ENCODE results near the gene GRHL1.

Gene GRHL1

GRCh38 chr2:9985531-9986328 is 34.2 kb downstream of the GRHL1 start:
- no peak overlapping the region for H3K27ac ChIP-seq (ENCODE audit: extremely low read depth, low read depth, low read length)
- H3K4me3 ChIP-seq (ENCODE audit: low read depth, low read length) = no peak overlapping the region
- CTCF ChIA-PET = interaction anchor here (0.6 to 5.3 kb wide), 12 partner anchors 8 to 1463 kb away, joined by 3 to 66 read pairs (median 4); no protein-coding TSS in a partner anchor
- POLR2A ChIA-PET = no interaction called here
- no peaks in the 10 kb centered on the region for H3K9me3 ChIP-seq (ENCODE audit: control insufficient read depth, insufficient read depth, low read depth, low read length)
- H3K36me3 ChIP-seq (ENCODE audit: control insufficient read depth in 2 of 2, insufficient read depth in 1 of 2, low read length in 2 of 2) = peaks cover 9 to 25% of the 10 kb centered on the region in 2 experiments; a peak in 2 of 3 replicates
- no peaks in the 10 kb centered on the region for H3K4me1 ChIP-seq (ENCODE audit: control insufficient read depth, insufficient read depth, low read length)
- TF ChIP-seq WT1 (tag by site-specific recombination; IDR thresholded peaks at IDR 0.05) (no peak), ZNF184 (tag by site-specific recombination; IDR thresholded peaks at IDR 0.05) (no peak), ZNF654 (tag by site-specific recombination; IDR thresholded peaks at IDR 0.05; ENCODE audit: low read depth) (no peak), ZBTB8A (tag by site-specific recombination; IDR thresholded peaks at IDR 0.05) (no peak), ZNF514 (tag by site-specific recombination; IDR thresholded peaks at IDR 0.05) (no peak), ZNF37A (tag by site-specific recombination; IDR thresholded peaks at IDR 0.05) (no peak), ZSCAN18 (tag by site-specific recombination; IDR thresholded peaks at IDR 0.05) (no peak), ZNF658 (tag by site-specific recombination; IDR thresholded peaks at IDR 0.05) (no peak), MEIS1 (CRISPR knock-in tag; IDR thresholded peaks at IDR 0.05; ENCODE audit: borderline replicate concordance) (no peak), ZNF677 (tag by site-specific recombination; IDR thresholded peaks at IDR 0.05) (no peak), ZNF670 (tag by site-specific recombination; IDR thresholded peaks at IDR 0.05; ENCODE audit: low read depth) (no peak), ZNF350 (tag by site-specific recombination; IDR thresholded peaks at IDR 0.05) (no peak), ZFP41 (tag by site-specific recombination; IDR thresholded peaks at IDR 0.05; ENCODE audit: borderline replicate concordance) (no peak)
- TF ChIP-seq, protein P1, sequence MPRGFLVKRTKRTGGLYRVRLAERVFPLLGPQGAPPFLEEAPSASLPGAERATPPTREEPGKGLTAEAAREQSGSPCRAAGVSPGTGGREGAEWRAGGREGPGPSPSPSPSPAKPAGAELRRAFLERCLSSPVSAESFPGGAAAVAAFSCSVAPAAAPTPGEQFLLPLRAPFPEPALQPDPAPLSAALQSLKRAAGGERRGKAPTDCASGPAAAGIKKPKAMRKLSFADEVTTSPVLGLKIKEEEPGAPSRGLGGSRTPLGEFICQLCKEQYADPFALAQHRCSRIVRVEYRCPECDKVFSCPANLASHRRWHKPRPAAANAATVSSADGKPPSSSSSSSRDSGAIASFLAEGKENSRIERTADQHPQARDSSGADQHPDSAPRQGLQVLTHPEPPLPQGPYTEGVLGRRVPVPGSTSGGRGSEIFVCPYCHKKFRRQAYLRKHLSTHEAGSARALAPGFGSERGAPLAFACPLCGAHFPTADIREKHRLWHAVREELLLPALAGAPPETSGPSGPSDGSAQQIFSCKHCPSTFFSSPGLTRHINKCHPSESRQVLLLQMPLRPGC (tag by site-specific recombination; IDR thresholded peaks at IDR 0.05) = no peak

DNA sequence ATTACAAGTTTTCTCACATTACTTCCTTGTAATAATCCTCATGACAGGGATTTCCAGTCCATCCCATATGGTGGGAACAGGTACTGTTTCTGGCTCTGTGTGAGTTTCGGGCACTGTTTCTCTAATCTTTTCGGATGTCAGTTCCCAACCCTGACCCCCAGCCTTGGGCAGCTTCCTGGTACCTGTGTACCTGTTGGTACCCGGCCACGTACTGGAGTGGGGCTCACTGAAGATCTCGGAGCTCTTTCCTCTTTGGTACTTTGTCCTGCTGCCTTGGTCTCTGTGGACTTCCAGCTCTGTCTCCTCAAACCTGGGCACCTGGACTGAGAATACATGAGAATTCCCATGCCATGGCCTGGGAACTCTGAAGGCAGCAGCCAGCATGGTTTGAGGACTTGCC is 36.8 kb downstream of the GRHL1 start:
- no peak overlapping the region for H3K4me3 ChIP-seq (ENCODE audit: low read depth, low read length)
- ChIA-PET POLR2A (no interaction called here), CTCF (interaction anchor here (0.8 to 1.2 kb wide), 2 partner anchors 18 to 219 kb away, joined by 3 to 4 read pairs; no protein-coding TSS in a partner anchor)
- no peak overlapping the region for H3K27ac ChIP-seq (ENCODE audit: extremely low read depth, low read depth, low read length)
- H3K4me1 ChIP-seq (ENCODE audit: control insufficient read depth, insufficient read depth, low read length) = no peaks in the 10 kb centered on the region
- no peak for TF ChIP-seq ZNF530 (tag by site-specific recombination; IDR thresholded peaks at IDR 0.05; ENCODE audit: low read depth)
- TF ChIP-seq ZNF324 (tag by site-specific recombination; IDR thresholded peaks at IDR 0.05) = no peak
- no peak for TF ChIP-seq FEZF1 (tag by site-specific recombination; IDR thresholded peaks at IDR 0.05)
- no peak for TF ChIP-seq ZNF645 (tag by site-specific recombination; IDR thresholded peaks at IDR 0.05)
- no peak for TF ChIP-seq ZNF202 (tag by site-specific recombination; IDR thresholded peaks at IDR 0.05; ENCODE audit: borderline replicate concordance)
- TF ChIP-seq ZNF585B (tag by site-specific recombination; IDR thresholded peaks at IDR 0.05) = no peak
- TF ChIP-seq YY1 (tag by site-specific recombination; IDR thresholded peaks at IDR 0.05) = no peak
- TF ChIP-seq ZNF302 (tag by site-specific recombination; IDR thresholded peaks at IDR 0.05; ENCODE audit: low read depth) = no peak
- no peak for TF ChIP-seq GLI4 (tag by site-specific recombination; IDR thresholded peaks at IDR 0.05)
- no peak for TF ChIP-seq SALL2 (tag by site-specific recombination; IDR thresholded peaks at IDR 0.05; ENCODE audit: borderline replicate concordance)
- TF ChIP-seq ZNF121 (tag by site-specific recombination; IDR thresholded peaks at IDR 0.05) = no peak
- no peak for TF ChIP-seq ZSCAN16 (tag by site-specific recombination; IDR thresholded peaks at IDR 0.05)
- TF ChIP-seq ZNF133 (tag by site-specific recombination; IDR thresholded peaks at IDR 0.05) = no peak
- TF ChIP-seq, protein P2, sequence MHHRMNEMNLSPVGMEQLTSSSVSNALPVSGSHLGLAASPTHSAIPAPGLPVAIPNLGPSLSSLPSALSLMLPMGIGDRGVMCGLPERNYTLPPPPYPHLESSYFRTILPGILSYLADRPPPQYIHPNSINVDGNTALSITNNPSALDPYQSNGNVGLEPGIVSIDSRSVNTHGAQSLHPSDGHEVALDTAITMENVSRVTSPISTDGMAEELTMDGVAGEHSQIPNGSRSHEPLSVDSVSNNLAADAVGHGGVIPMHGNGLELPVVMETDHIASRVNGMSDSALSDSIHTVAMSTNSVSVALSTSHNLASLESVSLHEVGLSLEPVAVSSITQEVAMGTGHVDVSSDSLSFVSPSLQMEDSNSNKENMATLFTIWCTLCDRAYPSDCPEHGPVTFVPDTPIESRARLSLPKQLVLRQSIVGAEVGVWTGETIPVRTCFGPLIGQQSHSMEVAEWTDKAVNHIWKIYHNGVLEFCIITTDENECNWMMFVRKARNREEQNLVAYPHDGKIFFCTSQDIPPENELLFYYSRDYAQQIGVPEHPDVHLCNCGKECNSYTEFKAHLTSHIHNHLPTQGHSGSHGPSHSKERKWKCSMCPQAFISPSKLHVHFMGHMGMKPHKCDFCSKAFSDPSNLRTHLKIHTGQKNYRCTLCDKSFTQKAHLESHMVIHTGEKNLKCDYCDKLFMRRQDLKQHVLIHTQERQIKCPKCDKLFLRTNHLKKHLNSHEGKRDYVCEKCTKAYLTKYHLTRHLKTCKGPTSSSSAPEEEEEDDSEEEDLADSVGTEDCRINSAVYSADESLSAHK (tag by site-specific recombination; IDR thresholded peaks at IDR 0.05) = no peak
- no peak for TF ChIP-seq ZNF624 (tag by site-specific recombination; IDR thresholded peaks at IDR 0.05)
- peaks cover 9 to 48% of the 10 kb centered on the region in 2 experiments; a peak in 2 of 3 replicates for H3K36me3 ChIP-seq (ENCODE audit: control insufficient read depth in 2 of 2, insufficient read depth in 1 of 2, low read length in 2 of 2)
- no peaks in the 10 kb centered on the region for H3K9me3 ChIP-seq (ENCODE audit: control insufficient read depth, insufficient read depth, low read depth, low read length)
